Measurements from ENCODE around the gene CPNE8. TPM values are rescaled to one million over a fixed set of nuclear protein-coding genes. Genes with fewer than 3 reads are reported as not detected.

The CPNE8 gene
- total RNA-seq, 1 donor from 2014 or later: 33.0 TPM

DNA sequence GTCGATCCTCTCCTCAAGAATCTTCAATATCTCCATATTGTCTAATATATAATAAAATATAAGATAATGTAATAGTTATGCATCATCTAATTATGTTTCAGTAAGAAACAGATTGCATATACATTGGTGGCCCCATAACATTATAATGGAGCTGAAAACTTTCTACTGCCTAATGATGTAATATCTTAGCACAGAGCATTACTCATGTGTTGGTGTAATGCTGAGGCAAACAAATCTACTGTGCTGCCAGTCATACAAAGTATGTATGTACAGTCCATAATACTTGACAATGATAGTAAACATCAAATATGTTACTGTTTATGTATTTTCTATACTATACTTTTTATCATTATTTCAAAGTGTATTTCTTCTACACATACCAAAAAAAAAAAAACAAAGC, 128.7 kb downstream of the CPNE8 start:
- Histone ChIP-seq H3K27me3 (ENCODE audit: low read depth) (no peaks in the 10 kb centered on the region), H3K36me3 (no peaks in the 10 kb centered on the region), H3K27ac (no peak overlapping the region), H3K4me1 (peaks cover 8% of the 10 kb centered on the region), H3K4me3 (no peak overlapping the region), H3K9me3 (peaks cover 5% of the 10 kb centered on the region)
- TF ChIP-seq, protein P1, sequence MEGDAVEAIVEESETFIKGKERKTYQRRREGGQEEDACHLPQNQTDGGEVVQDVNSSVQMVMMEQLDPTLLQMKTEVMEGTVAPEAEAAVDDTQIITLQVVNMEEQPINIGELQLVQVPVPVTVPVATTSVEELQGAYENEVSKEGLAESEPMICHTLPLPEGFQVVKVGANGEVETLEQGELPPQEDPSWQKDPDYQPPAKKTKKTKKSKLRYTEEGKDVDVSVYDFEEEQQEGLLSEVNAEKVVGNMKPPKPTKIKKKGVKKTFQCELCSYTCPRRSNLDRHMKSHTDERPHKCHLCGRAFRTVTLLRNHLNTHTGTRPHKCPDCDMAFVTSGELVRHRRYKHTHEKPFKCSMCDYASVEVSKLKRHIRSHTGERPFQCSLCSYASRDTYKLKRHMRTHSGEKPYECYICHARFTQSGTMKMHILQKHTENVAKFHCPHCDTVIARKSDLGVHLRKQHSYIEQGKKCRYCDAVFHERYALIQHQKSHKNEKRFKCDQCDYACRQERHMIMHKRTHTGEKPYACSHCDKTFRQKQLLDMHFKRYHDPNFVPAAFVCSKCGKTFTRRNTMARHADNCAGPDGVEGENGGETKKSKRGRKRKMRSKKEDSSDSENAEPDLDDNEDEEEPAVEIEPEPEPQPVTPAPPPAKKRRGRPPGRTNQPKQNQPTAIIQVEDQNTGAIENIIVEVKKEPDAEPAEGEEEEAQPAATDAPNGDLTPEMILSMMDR (IDR thresholded peaks at IDR 0.05): no peak
- intact Hi-C loops (cut with DNase I): no loop called here
- DNase-seq: no peak
- ATAC-seq: no peak

DNA sequence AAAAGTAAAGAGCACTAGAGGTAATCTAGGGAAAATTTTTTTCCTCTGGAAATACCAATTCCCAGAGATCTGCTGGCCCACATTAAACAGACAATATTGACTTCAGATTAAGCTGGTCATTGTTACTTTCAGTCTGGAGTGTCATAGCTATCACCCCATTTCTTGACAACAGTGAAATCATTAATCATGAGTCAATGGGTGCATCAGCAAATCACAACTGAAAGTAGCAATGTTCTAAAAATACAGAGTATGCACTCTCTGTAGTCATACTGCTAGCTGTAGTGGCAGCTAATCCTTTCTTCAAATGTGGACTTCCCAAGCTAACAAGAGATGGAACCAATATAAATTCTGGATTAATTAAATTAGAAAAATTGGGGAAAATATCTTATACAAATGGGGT, 129.9 kb downstream of the CPNE8 start:
- ATAC-seq: no peak
- intact Hi-C loops (cut with DNase I): no loop called here

DNA sequence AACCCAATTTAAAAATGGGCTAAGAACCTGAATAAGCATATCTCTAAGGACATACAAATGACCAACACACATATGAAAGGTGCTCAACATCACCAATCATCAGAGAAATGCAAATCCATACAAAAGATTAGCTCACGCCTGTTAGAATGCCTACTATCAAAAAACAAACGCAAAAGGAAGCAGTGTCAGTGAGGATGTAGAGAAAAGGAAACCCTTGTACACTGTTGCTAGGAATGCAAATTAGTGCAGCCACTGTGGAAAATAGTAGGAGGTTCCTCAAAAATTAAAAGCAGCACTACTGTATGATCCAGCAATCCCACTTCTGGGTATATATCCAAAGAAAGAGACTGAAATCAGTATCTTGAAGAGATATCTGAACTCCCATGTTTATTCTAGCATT, 133.0 kb downstream of the CPNE8 start:
- H3K27ac ChIP-seq: no peak overlapping the region
- intact Hi-C loops (cut with DNase I): no loop called here
- H3K4me3 ChIP-seq: no peak overlapping the region
- H3K4me1 ChIP-seq: peaks cover 8% of the 10 kb centered on the region
- DNase-seq: no peak
- no peaks in the 10 kb centered on the region for H3K9me3 ChIP-seq
- TF ChIP-seq, protein P1 (IDR thresholded peaks at IDR 0.05): no peak
- no peak for ATAC-seq
- H3K36me3 ChIP-seq: no peaks in the 10 kb centered on the region
- no peaks in the 10 kb centered on the region for H3K27me3 ChIP-seq (ENCODE audit: low read depth)

More for the DNA sequence above, 129.9 kb downstream of the CPNE8 start:
- Histone ChIP-seq H3K36me3 (no peaks in the 10 kb centered on the region), H3K27me3 (ENCODE audit: low read depth) (no peaks in the 10 kb centered on the region), H3K4me3 (no peak overlapping the region), H3K27ac (no peak overlapping the region), H3K9me3 (peaks cover 4% of the 10 kb centered on the region), H3K4me1 (peaks cover 8% of the 10 kb centered on the region)
- TF ChIP-seq, protein P1 (IDR thresholded peaks at IDR 0.05): no peak
- no peak for DNase-seq

DNA sequence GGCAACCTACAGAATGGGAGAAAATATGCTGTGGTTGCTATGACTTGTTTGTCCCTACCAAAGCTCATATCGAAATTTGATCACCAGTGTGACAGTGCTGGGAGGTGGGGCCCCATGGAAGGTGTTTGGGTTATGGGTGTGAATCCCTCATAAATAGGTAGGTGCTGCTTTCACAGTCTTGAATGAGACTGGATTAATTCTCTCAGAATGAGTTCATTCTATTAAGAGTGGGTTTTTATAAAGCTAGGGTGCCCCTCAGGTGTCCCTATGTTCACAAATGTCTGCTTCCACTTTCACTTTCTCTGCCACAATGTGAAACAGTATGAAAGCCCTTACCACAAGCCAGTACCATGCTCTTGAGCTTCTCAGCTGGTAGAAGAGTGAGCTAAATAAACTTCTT, 133.5 kb downstream of the CPNE8 start:
- Histone ChIP-seq H3K4me1 (peaks cover 8% of the 10 kb centered on the region), H3K36me3 (no peaks in the 10 kb centered on the region), H3K9me3 (no peaks in the 10 kb centered on the region), H3K27me3 (ENCODE audit: low read depth) (no peaks in the 10 kb centered on the region), H3K4me3 (no peak overlapping the region), H3K27ac (no peak overlapping the region)
- DNase-seq (no peak), ATAC-seq (peak; percentile 43 to 72)
- TF ChIP-seq, protein P1 (IDR thresholded peaks at IDR 0.05): no peak
- intact Hi-C loops (cut with DNase I): no loop called here

DNA sequence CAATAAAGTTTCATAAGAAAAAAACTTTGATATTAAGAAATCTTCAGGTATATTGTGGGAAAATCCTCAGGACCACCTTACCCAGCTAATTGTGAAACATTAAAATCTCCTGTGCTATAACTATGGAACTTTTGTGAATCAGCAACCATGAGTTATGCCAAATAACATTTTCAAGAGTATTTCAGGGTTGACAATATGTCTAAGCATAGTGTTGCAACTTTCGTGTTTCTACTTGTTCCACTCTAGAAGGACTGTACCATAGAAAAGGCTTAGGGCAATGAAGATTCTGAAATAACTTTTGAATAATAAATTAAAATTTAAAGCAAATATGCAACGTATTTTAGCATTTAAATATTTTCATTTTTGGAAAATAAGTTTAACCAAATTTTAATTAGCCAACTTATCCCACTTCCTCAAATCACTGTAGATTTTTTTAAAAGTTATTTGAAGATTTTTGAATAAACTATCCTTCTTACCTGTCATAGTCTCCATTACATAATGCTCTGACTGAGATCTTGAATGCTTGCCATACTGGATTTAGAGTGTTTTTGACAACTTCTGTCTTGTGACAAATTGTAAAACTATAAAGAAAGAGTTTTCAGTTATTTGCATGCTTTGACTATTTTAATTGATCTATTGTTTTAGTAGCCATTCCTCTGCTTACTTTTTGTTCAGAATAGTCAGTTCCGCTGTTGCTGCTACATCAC, 143.6 kb downstream of the CPNE8 start:
- H3K27ac ChIP-seq: no peak overlapping the region
- no peaks in the 10 kb centered on the region for H3K4me1 ChIP-seq
- peaks cover 5% of the 10 kb centered on the region for H3K36me3 ChIP-seq
- intact Hi-C loops (cut with DNase I): no loop called here
- TF ChIP-seq, protein P1 (IDR thresholded peaks at IDR 0.05): no peak
- DNase-seq: no peak
- no peak overlapping the region for H3K4me3 ChIP-seq
- no peaks in the 10 kb centered on the region for H3K27me3 ChIP-seq (ENCODE audit: low read depth)
- H3K9me3 ChIP-seq: no peaks in the 10 kb centered on the region
- no peak for ATAC-seq

All from lower lobe of right lung (tissue), 2 donors.